ENCODE results near the gene VDR.
A peak's percentile ranks its signal among the peaks of the same experiment; 100 is the strongest.
"Not testable (repeated sequence)": the region's sequence is repeated elsewhere in the genome, so short reads cannot be mapped to it uniquely, and the experiment has no call there.

Gene VDR

DNA sequence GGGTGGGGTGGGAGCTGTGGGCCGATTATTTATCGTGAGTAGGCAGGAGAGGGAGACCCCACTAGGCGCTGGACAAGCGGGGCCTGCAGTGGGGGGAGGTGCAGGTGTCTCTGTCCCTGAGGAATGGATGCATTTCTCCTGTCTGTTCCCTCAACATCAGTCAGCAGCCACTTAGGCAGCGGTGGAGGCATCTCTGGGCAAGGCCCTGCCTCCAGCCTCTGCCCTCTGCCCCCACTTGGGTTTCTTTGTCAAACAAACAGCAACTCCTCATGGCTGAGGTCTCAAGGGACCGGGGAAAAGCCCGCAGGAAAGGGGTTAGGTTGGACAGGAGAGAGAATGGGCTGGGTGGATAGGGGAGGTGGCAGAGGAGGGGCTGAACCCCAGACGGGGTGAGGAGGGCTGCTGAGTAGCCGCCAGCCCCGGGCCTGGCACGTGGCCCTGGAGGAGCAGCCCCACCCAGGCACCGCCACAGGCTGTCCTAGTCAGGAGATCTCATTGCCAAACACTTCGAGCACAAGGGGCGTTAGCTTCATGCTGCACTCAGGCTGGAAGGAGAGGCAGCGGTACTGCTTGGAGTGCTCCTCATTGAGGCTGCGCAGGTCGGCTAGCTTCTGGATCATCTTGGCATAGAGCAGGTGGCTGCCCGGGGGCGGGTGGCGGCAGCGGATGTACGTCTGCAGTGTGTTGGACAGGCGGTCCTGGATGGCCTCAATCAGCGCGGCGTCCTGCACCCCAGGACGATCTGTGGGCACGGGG lies 60.4 kb downstream of the VDR start:
- no peak for DNase-seq

DNA sequence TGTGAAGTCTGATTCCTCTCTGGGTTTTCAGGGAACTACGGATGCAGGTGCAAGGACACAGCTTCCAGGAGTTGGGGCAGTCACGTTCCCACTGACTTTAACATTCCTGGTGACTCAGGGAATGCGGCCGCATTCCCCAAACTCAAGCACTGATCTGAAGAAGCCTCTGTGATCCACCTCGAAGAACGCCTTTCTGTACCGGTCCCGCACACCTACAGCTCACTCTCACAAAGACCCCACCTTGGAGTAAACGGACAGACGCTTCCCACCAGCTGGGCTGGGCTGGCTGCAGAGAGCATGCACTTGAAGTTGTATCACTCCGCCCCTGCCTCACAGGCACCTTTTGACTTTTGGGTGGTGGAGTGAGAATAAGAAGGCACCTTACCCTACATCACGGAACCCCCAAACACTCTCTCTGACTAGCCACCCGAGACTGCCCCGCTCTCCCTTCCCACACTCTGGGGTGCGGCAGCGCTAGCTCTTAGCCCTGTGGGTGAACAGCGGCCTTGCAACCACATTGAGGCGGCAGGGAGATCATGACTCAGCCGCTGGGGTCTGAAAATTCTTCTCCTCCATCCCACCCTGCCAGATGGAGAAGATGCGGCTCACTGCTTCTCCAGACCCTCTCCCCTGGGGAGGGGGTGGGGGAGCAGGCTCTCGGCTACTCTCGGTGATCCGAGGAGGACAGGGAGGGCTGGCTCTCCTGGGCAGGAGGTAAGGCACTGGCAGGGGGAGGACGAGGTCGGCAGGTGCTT lies 61.4 kb downstream of the VDR start:
- no peak for DNase-seq

DNA sequence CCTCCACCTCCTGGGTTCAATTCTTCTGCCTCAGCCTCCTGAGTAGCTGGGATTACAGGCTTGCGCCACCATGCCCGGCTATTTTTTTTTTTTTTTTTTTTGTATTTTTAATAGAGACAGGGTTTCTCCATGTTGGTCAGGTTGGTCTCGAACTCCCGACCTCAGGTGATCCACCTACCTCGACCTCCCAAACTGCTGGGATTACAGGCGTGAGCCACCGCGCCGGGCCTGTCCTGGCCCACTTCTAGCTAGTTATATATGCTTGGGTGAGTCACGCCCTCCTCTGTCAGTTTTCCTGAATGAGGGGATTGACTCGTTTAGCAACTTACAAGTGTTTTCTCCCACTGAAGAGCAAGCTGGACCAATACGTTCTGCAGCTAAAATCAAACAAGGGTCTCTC lies 62.3 kb downstream of the VDR start:
- not testable (repeated sequence) for DNase-seq

DNA sequence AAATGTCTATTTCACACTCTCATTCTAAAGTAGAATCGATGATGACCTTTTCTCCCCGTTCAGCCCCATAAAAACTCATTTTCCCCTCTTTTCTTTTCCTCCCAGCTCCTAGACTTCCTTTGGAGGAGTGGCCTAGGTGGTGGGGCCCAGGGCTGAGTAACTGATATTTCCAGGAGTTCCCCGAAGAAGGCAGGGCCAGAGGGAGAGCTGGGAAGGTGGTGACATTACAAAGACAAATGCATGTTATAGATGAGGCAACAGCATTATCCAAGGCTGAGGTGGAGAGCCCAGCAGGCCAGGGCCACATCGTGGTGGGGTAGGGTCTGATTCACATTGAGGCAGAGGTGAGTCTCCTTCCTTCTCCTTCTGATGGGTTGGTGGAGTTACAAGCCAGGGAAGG lies 62.9 kb downstream of the VDR start:
- DNase-seq: no peak

DNA sequence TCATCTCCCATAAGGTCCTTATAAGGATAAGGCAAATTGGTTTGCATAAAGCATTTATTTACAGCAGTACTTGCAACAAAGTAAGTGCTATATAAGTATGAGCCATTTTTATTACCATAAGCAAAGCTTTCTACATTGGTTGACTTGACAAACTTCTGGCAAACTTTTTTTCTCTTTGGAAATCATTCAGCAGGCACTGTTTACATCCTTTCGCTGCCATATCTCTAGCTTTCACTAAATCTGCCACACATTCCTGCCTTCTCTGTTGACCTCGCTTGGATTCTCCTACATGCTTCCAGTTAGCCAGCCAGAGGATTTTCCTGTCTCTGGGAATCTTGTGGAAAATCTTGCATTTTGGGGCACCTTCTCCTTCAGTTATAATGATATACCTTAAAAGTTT lies 63.3 kb downstream of the VDR start:
- no peak for DNase-seq

DNA sequence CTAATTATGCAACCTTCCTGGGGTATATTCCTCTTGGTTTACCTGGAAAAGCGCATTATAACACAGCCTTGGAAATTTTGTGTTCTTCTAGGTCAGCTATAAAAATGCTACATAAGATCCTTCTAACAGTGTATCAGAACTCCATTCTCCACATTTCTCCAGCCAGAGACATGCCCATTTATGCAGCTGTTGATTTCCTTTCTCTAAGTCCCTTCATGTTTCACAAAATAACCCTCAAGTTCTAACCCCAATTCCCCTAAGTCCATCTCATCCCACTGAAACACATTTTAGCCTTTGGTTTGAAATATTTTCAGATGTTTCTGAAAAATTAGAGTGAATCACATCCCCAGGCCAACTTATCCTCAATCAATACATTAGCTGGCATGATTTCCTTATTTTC lies 64.2 kb downstream of the VDR start:
- DNase-seq: no peak

DNA sequence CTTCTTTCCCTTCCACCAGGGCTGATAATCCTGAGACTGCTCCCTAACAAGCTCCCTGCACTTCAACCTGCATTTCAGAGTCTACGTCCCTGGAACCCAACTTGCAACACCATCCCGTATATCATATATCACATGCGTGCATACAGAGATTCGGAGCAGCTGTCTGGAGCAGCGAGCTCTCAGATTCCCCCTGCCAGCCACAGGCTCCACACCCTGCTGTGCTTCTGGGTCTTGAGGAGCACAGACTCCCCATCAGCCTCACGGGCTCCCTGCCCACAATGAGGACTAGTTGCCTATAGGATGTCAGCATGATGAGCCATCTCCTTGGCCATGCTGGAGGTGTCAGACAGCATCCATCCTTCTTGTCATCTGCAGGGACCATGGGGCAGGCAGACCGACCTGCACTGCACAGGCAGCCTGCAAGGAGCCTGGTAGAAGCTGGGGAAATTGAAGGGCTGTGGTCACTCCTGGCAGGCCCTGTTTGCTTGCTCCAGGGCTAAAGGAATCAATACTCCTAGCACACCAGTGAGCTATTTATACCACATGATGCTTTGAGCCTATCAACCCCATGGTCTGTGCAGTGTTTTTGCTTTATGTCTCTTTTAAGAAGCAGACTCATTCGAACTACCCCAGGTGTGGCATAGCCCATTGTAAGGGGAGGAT lies 65.4 kb downstream of the VDR start:
- no peak for DNase-seq

DNA sequence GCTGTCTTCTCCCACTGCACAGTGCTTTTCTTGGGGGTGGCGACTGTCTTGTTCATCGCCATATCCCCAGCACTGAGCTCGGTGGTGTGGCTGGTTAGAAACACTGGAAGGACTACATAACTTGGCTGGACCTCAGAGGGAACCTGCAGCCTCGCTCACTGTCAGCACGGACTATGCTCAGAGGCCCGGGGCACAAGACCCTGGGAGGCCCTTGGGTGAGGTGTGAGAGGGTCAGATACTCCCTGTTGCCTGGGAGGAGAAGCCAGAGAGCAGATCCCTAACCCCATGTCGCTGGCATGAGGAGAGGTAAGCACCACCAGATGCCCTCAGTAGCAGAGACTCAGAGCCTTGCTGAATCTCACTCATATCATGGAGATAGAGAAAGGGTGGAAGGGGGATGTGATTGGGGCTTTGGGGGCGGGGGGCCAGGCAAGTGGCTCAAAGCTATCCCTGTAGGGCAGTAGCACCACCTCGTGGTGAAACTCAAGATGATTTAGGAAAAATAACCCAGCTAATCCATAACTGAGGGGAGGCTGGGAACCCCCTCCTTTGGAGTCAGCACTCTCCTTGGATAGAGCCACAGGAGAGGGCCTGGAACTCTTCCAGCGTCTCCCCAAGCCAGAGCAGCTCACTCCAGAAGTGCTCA lies 66.4 kb downstream of the VDR start:
- DNase-seq: peak; percentile 9

DNA sequence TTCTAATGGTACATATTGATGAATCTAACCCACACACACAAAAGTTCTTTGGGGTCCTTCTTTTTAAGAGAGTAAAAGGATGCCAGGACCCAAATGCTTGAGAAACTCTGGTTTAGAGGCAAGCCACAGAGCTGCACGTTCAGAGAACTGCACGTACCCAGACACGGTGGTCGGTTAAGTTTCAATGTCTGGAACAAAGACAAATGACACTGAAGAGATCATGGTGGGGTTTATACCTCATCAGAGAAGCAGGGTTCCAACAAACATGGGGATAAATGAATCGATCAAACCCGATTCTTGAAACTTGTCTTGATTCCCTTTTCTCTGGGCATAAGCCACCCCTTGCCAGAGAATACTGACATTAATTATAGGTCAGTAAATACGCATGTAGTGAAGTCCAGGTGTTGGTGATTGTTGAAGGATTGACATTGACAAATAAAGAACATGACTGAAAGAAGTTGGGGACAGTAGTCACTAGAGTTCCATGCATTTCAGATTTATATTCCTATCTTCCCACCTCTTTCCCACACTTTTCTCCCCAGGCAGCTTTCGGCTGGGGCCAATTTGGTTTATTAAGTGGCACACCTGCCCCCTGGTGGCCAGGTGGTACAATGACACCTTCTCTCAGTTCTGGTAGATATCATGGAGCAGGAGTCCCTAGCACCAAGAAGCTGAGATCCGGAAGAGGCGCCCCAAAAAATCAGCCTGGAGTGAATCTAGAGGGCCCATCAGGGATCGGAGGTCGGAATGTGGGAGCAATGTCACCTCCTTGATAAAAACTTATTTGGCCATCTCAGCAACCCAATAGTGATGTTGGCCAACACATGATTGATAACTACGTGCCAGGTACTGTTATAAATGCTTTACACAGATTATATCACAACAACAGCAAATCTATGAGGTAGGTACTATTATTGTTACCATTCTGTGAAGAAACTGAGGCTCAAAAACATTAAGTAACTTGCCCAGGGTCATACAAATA lies 67.3 kb downstream of the VDR start:
- DNase-seq: peak; percentile 79

DNA sequence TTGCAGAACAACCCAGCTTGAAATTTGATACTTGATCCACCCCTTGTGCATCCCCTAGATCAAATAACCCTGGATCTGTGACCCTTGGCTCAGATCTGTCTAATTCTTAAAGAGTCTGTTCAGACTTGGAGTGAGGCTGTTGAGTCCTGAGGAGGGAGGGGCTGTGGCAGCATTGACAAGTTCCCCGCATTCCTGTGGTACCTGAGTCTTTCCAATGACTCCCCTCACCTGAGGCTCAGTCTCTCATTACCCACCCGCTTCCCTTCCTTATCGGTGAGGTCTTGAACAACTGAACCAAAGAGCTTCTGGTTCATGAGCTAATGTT lies 69.0 kb downstream of the VDR start:
- no peak for DNase-seq

DNA sequence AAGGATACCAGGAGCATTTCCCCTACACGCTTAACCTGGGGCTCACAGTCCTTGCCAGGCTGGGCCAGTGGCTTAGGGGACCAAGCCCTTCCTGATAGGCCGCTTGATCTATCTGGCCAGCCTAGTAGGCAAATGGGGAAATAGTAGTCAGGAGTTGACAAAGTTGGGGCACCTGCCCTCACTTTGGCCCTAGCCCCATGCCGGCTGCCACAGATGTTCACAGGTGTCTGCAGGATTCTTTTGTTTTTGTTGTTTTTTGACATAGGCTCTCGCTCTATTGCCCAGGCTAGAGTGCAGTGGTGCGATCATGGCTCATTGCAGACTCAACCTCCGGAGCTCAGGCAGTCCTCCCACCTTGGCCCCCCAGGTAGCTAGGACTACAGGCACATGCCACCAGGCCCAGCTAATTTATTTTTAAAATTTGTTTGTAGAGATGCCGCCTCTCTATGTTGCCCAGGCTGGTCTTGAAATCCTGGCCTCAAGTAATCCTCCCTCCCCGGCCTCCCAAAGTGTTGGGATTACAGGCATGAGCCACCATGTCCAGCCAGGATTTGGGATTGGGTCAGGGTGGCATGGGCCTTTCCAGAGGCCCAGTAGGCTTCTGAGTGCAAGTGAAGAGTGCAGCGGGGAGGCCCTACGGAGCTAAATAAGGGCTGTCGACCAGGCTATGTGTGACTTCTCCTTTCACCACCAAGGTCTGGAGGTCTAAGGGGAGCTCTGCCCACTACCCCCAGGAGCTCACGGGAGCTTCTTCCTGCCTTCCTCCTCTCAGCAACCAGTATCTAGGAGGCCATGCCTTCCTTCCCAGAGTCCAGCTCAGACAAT lies 69.6 kb downstream of the VDR start:
- no peak for DNase-seq

DNA sequence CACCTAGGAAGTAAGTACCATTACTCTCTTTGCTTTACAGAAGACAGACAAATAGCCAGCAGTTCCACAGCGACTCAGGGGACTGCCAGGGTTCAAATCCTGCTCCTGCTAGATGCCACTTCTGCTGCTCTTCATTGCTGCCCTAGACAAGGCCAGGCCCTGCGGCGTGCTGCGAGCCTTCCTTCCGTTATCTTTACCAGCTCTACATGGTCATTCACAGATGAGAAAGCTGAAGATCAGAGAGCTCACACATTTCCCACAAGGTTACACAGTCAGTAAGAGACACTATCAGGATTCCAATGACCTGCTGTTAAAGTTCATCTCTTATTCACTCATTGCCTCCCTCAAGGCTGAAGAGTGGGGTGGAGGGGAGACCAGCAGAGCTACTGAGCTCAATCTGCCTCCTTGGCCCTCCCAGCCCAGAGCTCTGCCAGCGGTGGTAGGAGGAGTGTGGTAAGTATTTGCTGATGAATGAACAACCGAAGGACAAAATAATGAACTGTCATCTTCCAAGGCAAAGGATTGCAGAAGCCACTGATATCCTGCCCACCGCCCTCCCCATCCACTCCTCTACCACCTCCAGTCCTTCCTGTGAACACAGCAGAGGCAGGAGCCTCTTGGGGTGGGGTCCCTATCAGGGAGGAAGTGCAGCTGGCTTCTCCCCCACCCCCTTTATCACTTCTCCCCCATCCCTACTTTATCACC lies 70.4 kb downstream of the VDR start:
- DNase-seq: no peak

DNA sequence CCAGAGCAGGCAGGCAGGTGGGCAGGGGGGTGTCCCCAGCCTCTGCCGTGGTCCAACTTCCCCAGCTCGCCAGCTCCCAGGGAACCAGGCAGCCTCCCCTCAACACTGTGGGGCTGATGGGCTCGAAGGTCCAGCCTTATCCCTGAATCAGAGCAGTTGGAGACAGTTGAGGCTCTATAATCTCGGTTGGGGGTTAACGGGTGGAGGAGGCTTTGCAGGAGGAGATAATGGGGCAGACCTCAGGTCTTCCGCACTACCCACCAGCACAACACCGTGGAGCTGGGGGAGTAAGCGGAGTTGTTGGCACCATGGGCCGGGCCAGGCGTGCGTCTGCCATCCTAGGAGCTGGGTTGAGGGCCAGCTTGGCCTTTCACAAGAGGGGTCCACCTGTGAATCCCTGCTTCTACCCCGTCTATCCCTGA lies 71.2 kb downstream of the VDR start:
- DNase-seq: no peak

DNA sequence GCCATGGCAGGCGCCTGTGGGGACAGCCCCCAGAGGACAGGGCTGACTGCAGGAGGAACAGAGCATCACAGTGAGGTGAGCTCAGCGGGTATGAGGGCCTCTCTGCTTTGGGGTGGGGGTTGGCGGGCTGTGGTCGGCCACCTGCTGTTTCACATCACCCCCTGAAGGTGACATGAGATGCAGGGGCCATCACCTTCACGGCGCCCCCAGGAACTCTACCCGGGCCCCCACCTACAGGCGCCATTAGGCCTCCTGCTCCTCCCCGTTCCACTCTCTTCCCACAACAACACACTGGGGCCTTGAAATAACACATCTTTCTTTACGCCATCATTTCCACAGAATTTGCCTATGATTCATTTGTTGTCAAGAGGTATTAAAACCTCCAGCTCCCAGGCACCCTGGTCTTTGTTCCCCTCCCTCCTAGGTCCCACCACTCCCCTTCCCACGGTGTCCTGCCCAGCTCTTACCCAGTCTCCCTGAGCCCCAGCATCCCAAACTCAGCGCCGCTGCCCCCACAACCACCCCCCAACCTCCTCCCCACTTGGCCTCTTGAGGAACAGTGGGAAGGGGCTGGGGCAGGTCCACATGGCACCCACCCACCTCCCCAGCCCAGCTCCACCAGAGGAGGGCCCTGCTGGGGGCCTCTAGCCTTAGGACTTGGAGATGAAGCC lies 72.4 kb downstream of the VDR start:
- DNase-seq: no peak

DNA sequence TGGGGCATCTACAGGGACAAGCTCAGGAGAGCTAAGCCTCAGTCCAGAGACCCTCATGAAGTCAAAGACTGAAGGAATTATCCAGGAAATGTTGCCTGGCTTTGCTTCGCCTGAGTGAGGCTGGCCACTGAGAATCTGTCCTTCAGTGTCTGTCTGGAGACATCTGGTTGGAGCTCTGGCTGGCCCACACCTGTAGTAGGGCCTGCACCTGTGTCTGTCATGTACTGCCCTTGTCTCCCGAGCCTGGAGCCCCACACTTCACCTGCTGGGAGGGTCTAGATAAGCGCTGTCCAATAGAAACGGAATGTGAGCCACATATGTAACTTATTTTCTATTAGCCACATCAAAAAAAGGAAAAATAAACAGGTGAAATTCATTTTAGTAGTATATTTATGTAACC lies 75.2 kb downstream of the VDR start:
- no peak for DNase-seq

DNA sequence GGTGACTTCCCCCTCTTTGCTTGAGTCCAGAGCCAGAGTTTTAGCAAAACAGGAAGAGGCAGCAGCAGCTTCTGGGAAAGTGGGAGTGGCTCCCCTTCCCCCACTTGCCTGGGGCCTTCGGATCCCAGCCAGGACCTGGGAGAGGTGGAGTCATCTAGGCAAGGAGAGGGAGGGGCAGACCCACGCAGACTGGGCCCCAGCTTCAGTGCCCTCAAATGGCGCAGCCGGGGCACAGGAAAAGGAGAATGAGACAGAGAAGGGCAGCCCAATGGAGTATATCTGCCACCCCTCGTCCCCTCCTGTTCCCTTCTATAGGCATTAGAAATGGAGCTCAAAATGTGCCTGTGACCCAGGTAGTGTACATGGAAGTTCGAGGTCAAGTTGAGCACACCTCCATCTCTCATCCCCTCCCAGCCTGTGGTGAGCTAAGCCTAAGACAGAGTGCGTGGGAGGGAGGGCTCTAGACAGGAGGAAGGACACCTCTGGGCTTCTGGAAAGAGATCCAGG lies 75.8 kb downstream of the VDR start:
- DNase-seq: no peak

DNA sequence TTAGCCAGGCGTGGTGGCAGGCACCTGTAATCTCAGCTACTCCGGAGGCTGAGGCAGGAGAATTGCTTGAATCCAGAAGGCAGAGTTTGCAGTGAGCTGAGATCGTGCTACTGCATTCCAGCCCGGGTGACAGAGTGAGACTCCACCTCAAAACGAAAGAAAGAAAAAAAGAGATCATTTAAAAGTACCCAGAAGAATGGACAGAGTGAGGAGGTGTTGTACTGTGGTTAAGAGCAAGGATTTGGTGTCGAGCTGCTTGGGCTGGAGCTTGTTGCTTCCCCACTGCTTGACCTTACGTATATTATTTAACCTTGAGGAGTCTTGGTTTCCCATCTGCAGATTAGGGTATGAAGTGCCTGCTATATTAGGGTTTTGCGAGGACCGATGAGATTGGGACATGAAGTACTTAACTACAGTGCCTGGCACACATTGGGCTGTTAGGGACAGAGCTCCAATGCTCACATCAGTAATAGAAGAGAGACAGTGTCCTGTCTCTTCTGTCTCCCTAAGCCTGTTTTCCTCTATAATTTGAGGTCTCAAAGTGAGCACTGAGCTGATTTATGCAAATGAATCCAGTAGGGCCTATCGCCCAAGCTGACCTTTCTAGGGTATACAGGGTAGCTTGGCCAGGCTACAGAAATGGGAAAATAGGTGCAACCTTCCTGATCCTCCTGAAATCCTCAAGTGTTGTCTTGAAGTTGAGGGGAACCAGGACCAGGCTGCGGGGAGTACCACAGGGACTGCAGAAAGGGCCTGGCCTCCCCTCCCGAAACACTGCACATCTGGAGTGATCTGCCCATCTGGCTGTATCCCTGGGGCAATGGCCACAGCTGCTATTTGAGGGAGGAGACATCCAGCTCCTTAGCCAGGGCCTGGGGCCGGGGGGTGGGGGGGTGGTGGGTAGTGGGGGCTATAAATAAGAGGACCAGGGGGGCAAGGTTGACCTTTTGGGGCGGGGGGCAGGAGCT lies 76.5 kb downstream of the VDR start:
- no peak for DNase-seq

DNA sequence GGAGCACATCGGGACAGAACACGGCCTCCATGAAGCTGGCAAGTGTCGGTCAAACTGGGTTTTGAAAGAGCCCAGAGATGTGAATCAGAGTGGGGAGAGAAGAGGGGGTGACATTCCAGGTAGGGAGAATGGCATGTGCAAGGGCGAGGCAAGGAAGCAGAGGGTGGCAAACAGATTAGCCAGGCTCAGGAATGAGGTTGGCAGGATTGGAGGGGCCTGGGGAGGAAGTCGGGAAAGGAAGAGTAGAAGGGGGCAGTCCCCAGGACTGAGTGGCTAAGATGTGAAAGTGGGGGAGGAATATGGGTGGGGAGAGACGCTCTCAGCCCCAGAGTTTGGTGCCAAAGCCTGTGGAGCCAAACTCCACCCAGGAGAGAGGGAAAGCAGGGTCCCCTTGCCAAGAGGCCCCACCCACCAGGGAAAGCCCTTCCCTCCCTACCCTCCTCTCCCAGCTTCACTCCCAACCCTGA lies 79.6 kb downstream of the VDR start:
- DNase-seq: no peak

DNA sequence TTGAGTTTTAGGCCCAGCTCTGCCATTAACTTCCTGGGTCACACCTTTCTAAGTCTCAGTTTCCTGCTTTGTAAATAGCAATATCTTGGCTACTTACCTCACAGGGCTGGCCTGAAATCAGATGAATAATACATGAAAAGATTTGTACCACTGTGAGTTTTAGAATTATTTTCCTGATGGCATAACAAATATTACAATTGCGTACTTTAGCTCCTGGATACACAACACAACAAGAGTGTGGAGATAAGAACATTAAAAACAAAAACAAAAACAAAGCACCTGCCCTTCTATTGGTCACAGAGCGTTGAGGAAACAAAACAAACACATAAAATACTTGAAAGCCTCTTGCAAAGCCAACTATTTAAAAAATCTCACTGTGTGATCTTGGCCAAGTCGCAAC lies 80.2 kb downstream of the VDR start:
- DNase-seq: no peak
